OCI-LY3 (cell line): ENCODE data around the gene IRAK1.
"Not testable (repeated sequence)": the region's sequence is repeated elsewhere in the genome, so short reads cannot be mapped to it uniquely, and the experiment has no call there.

Source experiments
- H2AFZ ChIP-seq: fragments of 200-600, 300-600 bp; shearing (Covaris generic); 2 replicates; pipeline ENCODE4 v1.6.0; 2014; ENCODE audit warnings: antibody characterized with exemption, low read depth, low read length
- H3K27ac ChIP-seq: fragments of 200-600, 300-600 bp; sonication (generic); 2 replicates; pipeline ENCODE4 v1.5.1; 2014; ENCODE audit warnings: mild to moderate bottlenecking, low read length, moderate library complexity, mixed read lengths
- H3K27me3 ChIP-seq: fragments of 200-600, 300-600 bp; sonication (generic); 2 replicates; pipeline ENCODE4 v1.6.1; 2014; ENCODE audit warnings: low read depth, low read length, mixed read lengths
- H3K36me3 ChIP-seq: fragments of 200-600, 300-600 bp; sonication (generic); replicated peaks from 2 replicates; pipeline ENCODE3; 2014; ENCODE audit warnings: low read depth, low read length, mixed read lengths
- H3K4me1 ChIP-seq: fragments of 300-600, 200-600 bp; sonication (generic); 2 replicates; pipeline ENCODE4 v1.6.1; 2014; ENCODE audit warnings: low read length, mixed read lengths
- H3K4me2 ChIP-seq: fragments of 200-600, 300-600 bp; sonication (generic); 2 replicates; pipeline ENCODE4 v1.6.1; 2014; ENCODE audit warnings: low read length, mixed read lengths
- H3K4me3 ChIP-seq: fragments of 300-600, 200-600 bp; sonication (generic); 2 replicates; pipeline ENCODE4 v1.5.1; 2014; ENCODE audit warnings: antibody characterized with exemption, mild to moderate bottlenecking, low read length, moderate library complexity
- H3K79me2 ChIP-seq: fragments of 300-600, 200-600 bp; shearing (Covaris generic); 2 replicates; pipeline ENCODE4 v1.6.1; 2014; ENCODE audit warnings: mild to moderate bottlenecking, low read length, mixed read lengths
- H3K9ac ChIP-seq: fragments of 300-600, 200-600 bp; shearing (Covaris generic); 2 replicates; pipeline ENCODE4 v1.6.0; 2014; ENCODE audit warnings: mild to moderate bottlenecking, low read length, moderate library complexity
- H3K9me3 ChIP-seq: fragments of 200-600, 300-600 bp; shearing (Covaris generic); 2 replicates; pipeline ENCODE4 v1.6.1; 2014; ENCODE audit warnings: low read length, mixed read lengths; ENCODE audit not compliant: insufficient read depth
- H4K20me1 ChIP-seq: fragments of 200-600, 300-600 bp; sonication (generic); 2 replicates; pipeline ENCODE4 v1.6.1; 2016; ENCODE audit warnings: low read length, mixed read lengths; ENCODE audit not compliant: insufficient read depth
- EZH2phosphoT487 ChIP-seq: fragments of 200-600 bp; shearing (Covaris generic); IDR thresholded peaks from 2 replicates; pipeline ENCODE4 v1.6.1; 2018; ENCODE audit warnings: antibody characterized with exemption, mixed run types, low read depth
- TF ChIP-seq, protein P1 (sequence below): fragments of 200-600, 300-600 bp; sonication (generic); IDR thresholded peaks from 2 replicates; pipeline ENCODE4 v1.5.1; 2014; ENCODE audit warnings: antibody characterized with exemption, low read length, low read depth

Gene IRAK1

GRCh38 chrX:154000051-154000450, 19.7 kb downstream of the IRAK1 start:
- no peak overlapping the region for H3K4me3 ChIP-seq
- no peak overlapping the region for H2AFZ ChIP-seq
- H3K36me3 ChIP-seq = peaks cover 2% of the 10 kb centered on the region
- no peak overlapping the region for H3K9ac ChIP-seq
- peaks cover 38% of the 10 kb centered on the region for H3K4me1 ChIP-seq
- H3K79me2 ChIP-seq = no peaks in the 10 kb centered on the region
- no peak overlapping the region for H3K27ac ChIP-seq
- H3K4me2 ChIP-seq = no peak overlapping the region
- TF ChIP-seq, protein P1, sequence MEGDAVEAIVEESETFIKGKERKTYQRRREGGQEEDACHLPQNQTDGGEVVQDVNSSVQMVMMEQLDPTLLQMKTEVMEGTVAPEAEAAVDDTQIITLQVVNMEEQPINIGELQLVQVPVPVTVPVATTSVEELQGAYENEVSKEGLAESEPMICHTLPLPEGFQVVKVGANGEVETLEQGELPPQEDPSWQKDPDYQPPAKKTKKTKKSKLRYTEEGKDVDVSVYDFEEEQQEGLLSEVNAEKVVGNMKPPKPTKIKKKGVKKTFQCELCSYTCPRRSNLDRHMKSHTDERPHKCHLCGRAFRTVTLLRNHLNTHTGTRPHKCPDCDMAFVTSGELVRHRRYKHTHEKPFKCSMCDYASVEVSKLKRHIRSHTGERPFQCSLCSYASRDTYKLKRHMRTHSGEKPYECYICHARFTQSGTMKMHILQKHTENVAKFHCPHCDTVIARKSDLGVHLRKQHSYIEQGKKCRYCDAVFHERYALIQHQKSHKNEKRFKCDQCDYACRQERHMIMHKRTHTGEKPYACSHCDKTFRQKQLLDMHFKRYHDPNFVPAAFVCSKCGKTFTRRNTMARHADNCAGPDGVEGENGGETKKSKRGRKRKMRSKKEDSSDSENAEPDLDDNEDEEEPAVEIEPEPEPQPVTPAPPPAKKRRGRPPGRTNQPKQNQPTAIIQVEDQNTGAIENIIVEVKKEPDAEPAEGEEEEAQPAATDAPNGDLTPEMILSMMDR = no peak
- TF ChIP-seq EZH2phosphoT487 = no peak
- H3K27me3 ChIP-seq = no peaks in the 10 kb centered on the region
- no peaks in the 10 kb centered on the region for H4K20me1 ChIP-seq
- no peaks in the 10 kb centered on the region for H3K9me3 ChIP-seq

GRCh38 chrX:153999359-154000037, 20.2 kb downstream of the IRAK1 start:
- H3K27ac ChIP-seq = no peak overlapping the region
- H3K27me3 ChIP-seq = no peaks in the 10 kb centered on the region
- peaks cover 35% of the 10 kb centered on the region for H3K4me1 ChIP-seq
- peaks cover 2% of the 10 kb centered on the region for H3K36me3 ChIP-seq
- no peak overlapping the region for H3K4me3 ChIP-seq
- no peak overlapping the region for H3K4me2 ChIP-seq
- no peak overlapping the region for H2AFZ ChIP-seq
- TF ChIP-seq EZH2phosphoT487 = no peak
- TF ChIP-seq, protein P1 = no peak
- no peak overlapping the region for H3K9ac ChIP-seq
- no peaks in the 10 kb centered on the region for H3K79me2 ChIP-seq
- H4K20me1 ChIP-seq = no peaks in the 10 kb centered on the region
- no peaks in the 10 kb centered on the region for H3K9me3 ChIP-seq

DNA sequence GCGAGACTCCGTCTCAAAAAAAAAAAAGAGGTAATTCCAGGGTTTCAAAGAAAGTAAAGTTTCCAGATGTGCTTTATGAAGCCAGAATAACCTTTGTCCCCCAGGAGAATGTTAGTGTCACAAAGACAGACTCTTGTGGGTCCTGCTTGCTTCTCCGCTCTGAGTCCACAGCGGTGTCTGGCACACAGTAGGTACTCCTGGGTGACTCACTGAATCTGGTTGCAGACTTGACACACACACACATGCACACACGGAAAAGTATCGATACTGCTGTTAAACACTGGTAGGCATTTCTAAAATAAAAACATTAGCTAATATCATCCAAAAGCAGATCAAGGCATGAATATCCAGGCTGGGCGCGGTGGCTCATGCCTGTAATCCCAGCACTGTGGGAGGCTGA, 24.2 kb downstream of the IRAK1 start:
- no peaks in the 10 kb centered on the region for H4K20me1 ChIP-seq
- no peak overlapping the region for H3K4me3 ChIP-seq
- H3K27me3 ChIP-seq = no peaks in the 10 kb centered on the region
- H3K4me1 ChIP-seq = peaks cover 4% of the 10 kb centered on the region; the same call in 1 of the 2 replicates
- no peaks in the 10 kb centered on the region for H3K36me3 ChIP-seq
- no peak overlapping the region for H3K9ac ChIP-seq
- H3K4me2 ChIP-seq = no peak overlapping the region
- H3K27ac ChIP-seq = no peak overlapping the region
- H3K9me3 ChIP-seq = no peaks in the 10 kb centered on the region
- no peak overlapping the region for H2AFZ ChIP-seq
- H3K79me2 ChIP-seq = no peaks in the 10 kb centered on the region
- TF ChIP-seq, protein P1 = no peak
- TF ChIP-seq EZH2phosphoT487 = no peak

GRCh38 chrX:153994398-153994797, 25.3 kb downstream of the IRAK1 start:
- H3K9ac ChIP-seq, H3K27me3 ChIP-seq, H2AFZ ChIP-seq, H3K36me3 ChIP-seq, H3K79me2 ChIP-seq, H3K4me2 ChIP-seq, H3K4me3 ChIP-seq, H3K9me3 ChIP-seq, H3K4me1 ChIP-seq, H3K27ac ChIP-seq, H4K20me1 ChIP-seq: not testable (repeated sequence)
